GM19324 (cell line): Measurements from ENCODE around the gene APOBEC3H.

Source experiments
- ATAC-seq: cut with Tn5 transposase; IDR thresholded peaks from one replicate; pipeline ENCODE4 v1.9.1; 2021; ENCODE audit warnings: mild to moderate bottlenecking, moderate library complexity; ENCODE audit not compliant: unreplicated experiment, low FRiP score

Gene APOBEC3H

DNA sequence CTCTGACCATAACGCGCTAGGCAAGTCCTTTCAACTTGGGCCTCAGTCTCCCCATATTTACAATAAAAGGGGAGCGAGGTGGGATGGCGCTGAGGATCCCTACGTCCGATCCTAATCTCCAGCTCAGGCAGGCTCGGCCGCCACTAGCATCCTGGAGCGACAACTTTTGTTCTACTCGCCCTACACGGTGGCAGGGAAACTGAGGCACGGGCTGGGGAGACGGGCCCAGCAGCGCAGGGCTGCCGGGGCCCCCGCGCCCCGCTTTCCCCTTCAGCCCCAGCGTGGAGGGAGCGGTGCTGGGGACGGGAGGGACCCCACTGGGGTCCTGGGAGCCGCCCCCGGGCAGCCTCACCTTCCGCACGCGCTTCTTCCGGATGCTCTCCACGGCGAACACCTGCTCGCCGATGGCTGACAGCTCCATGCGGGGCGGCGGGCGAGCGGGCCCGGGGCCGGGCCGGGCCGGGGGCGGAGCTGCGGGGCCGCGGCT lies 55.0 kb downstream of the APOBEC3H start:
- no peak for ATAC-seq

DNA sequence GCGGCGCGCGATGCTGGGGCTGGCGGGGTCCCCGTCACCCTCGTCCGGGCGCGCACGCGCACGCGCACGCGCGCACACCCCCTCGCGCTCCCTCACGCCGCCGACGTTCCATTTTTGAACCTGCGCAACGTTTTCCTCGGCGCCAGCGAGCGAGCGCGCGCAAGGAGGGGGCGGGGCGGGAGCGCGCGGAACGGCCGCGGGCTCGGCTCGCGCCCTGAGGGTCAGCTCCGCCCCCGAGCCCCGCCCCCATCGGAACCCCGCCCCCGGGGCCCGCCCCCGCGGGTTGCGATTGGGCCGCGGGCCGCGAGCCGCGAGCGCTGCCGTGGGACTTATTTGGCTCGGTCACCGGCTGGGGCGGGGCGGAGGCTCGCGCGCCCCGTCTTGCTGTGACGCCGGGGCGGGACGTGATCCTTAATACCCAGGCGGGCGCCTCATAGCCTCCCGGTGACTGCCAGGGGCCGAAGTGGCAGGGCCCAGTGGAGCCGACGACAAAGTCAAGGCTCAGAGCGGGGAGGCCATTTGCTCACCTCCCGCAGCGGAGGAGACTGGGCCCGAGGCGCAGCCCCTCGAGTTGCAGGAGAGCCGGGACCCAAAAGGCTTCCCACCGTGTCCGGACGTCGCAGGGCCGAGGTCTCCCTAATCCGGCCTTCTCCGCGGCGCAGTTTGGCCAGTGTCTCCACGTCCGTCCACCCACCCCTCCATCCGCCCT lies 55.6 kb downstream of the APOBEC3H start, which contains the start of gene CBX7:
TSS of gene CBX7 (minus strand) at position 170 of the 709 bp plus-strand sequence. CDS start 236 bp downstream, outside the sequence.
- ATAC-seq = peak; percentile 78

DNA sequence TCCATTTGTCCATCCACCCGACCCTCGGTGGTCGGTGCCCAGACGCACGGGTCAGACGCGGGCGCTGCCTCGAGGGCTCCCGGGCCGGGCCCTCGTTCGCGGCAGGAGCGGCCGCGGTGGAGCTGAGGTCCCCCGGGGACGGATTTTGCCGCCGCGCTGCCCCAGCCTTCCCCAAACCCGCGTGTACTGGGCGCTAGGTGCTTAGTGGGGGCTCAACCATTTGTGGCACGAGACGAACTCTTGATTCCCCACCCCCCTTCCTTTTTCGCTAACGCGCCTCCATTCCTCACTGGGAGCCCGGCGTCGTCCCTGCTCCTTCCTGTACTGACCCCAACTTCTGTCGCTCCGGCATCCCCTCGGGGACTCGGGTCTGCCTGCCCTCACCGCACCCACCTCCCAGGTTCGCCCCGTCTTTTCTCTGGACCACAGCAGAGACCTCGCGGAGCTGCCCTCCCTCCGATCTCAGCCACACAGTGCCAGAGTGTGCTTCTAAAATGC lies 56.2 kb downstream of the APOBEC3H start:
- ATAC-seq = no peak
